Mesenchymal stem cell (in vitro differentiated cells and primary cell): ENCODE data around the gene ATXN7L1.
A peak's percentile ranks its signal among the peaks of the same experiment; 100 is the strongest.

Experiments used
- DNase-seq: peaks from one replicate; pipeline ENCODE4 v3.0.0-alpha.2; 2013
- H2AFZ ChIP-seq: one replicate; pipeline ENCODE4 v1.6.1; 2013; ENCODE audit warnings: low read depth, mild to moderate bottlenecking, control low read depth, inconsistent platforms, low read length, moderate library complexity
- H2AK5ac ChIP-seq: 2 replicates; pipeline ENCODE4 v1.6.1; 2013; ENCODE audit warnings: low read length, moderate library complexity, mild to moderate bottlenecking, inconsistent platforms; ENCODE audit not compliant: severe bottlenecking
- H2BK120ac ChIP-seq: one replicate; pipeline ENCODE4 v1.6.1; 2013; ENCODE audit warnings: low read depth, mild to moderate bottlenecking, inconsistent platforms, low read length, moderate library complexity
- H2BK12ac ChIP-seq, 2 experiments: one replicate each; pipeline ENCODE4 v1.6.1; 2013; ENCODE audit warnings: inconsistent platforms in 2 of 2, low read length in 2 of 2, mild to moderate bottlenecking in 2 of 2, moderate library complexity in 2 of 2, control low read depth in 1 of 2
- H2BK15ac ChIP-seq: one replicate; pipeline ENCODE4 v1.6.1; 2013; ENCODE audit warnings: mild to moderate bottlenecking, low read depth, inconsistent platforms; ENCODE audit not compliant: poor library complexity, severe bottlenecking
- H2BK5ac ChIP-seq: 2 replicates; pipeline ENCODE4 v1.6.1; 2013; ENCODE audit warnings: low read depth, mild to moderate bottlenecking, low read length, control low read depth, inconsistent platforms; ENCODE audit not compliant: poor library complexity, severe bottlenecking
- H3K14ac ChIP-seq, 2 experiments: one replicate each; pipeline ENCODE4 v1.6.1; 2013; ENCODE audit warnings: inconsistent platforms in 2 of 2, low read length in 2 of 2, control low read depth in 1 of 2, mild to moderate bottlenecking in 1 of 2, moderate library complexity in 1 of 2
- H3K18ac ChIP-seq, 2 experiments: one replicate each; pipeline ENCODE4 v1.6.1; 2013; ENCODE audit warnings: inconsistent platforms in 2 of 2, low read length in 2 of 2, control low read depth in 1 of 2, low read depth in 1 of 2, mild to moderate bottlenecking in 1 of 2
- H3K23ac ChIP-seq, 2 experiments: one replicate each; pipeline ENCODE4 v1.6.1; 2013; ENCODE audit warnings: inconsistent platforms in 2 of 2, low read length in 2 of 2, mild to moderate bottlenecking in 2 of 2, moderate library complexity in 2 of 2, control low read depth in 1 of 2
- H3K27ac ChIP-seq: 2 replicates; pipeline ENCODE4 v1.5.1; 2013; ENCODE audit warnings: mild to moderate bottlenecking, moderate library complexity, low read length, control low read depth, inconsistent platforms; ENCODE audit not compliant: poor library complexity, severe bottlenecking
- H3K27me3 ChIP-seq, 2 experiments: 2 replicates each; pipeline versions ENCODE4 v1.6.1 to v1.7.0; 2013; ENCODE audit warnings: low read length in 2 of 2, mild to moderate bottlenecking in 2 of 2, moderate library complexity in 2 of 2, control low read depth in 1 of 2, inconsistent platforms in 1 of 2; ENCODE audit not compliant: control insufficient read depth in 1 of 2, insufficient read depth in 1 of 2
- H3K36me3 ChIP-seq, 2 experiments: 2 replicates each; pipeline versions ENCODE4 v1.6.1 to v1.7.0; 2013; ENCODE audit warnings: low read length in 2 of 2, control low read depth in 1 of 2, inconsistent platforms in 1 of 2, low read depth in 1 of 2, mild to moderate bottlenecking in 1 of 2; ENCODE audit not compliant: insufficient read depth in 2 of 2, control insufficient read depth in 1 of 2
- H3K4ac ChIP-seq, 2 experiments: one replicate each; pipeline ENCODE4 v1.6.1; 2013; ENCODE audit warnings: inconsistent platforms in 2 of 2, low read length in 2 of 2, mild to moderate bottlenecking in 2 of 2, moderate library complexity in 2 of 2, control low read depth in 1 of 2, low read depth in 1 of 2
- H3K4me1 ChIP-seq: 2 replicates; pipeline ENCODE4 v1.6.1; 2013; ENCODE audit warnings: low read depth, low read length, control low read depth; ENCODE audit not compliant: control insufficient read depth, insufficient read depth
- H3K4me2 ChIP-seq: 2 replicates; pipeline ENCODE4 v1.6.1; 2013; ENCODE audit warnings: low read length, mild to moderate bottlenecking, inconsistent platforms; ENCODE audit not compliant: poor library complexity, severe bottlenecking
- H3K4me3 ChIP-seq, 2 experiments: 2 replicates each; pipeline versions ENCODE4 v1.5.1 to v1.7.0; 2013; ENCODE audit warnings: low read length in 2 of 2, mild to moderate bottlenecking in 2 of 2, control low read depth in 1 of 2, low read depth in 1 of 2; ENCODE audit not compliant: insufficient read depth in 1 of 2
- H3K79me1 ChIP-seq: replicated peaks from 2 replicates; pipeline ENCODE4 v1.6.1; 2013; ENCODE audit warnings: mild to moderate bottlenecking, control low read depth, low read length, inconsistent platforms; ENCODE audit not compliant: poor library complexity, severe bottlenecking
- H3K9ac ChIP-seq: 2 replicates; pipeline ENCODE4 v1.7.0; 2013; ENCODE audit warnings: mild to moderate bottlenecking, low read length, moderate library complexity
- H3K9me3 ChIP-seq: 2 replicates; pipeline ENCODE4 v1.7.0; 2013; ENCODE audit warnings: mild to moderate bottlenecking, low read length; ENCODE audit not compliant: control insufficient read depth
- H4K8ac ChIP-seq: one replicate; pipeline ENCODE4 v1.6.1; 2013; ENCODE audit warnings: inconsistent platforms, mild to moderate bottlenecking, low read length, moderate library complexity
- H4K91ac ChIP-seq: one replicate; pipeline ENCODE4 v1.6.1; 2013; ENCODE audit warnings: mild to moderate bottlenecking, low read length, inconsistent platforms
- WGBS: methylation state at CpG from one replicate; pipeline ENCODE4 v1.1.7; 2013; ENCODE audit warnings: mixed read lengths; 5-methylcytosine and 5-hydroxymethylcytosine counted together

ATXN7L1 gene

GRCh38 chr7:105841866-105842265 is 34.5 kb downstream of the ATXN7L1 start:
- H2BK120ac ChIP-seq = no peak overlapping the region
- no peak overlapping the region for H3K4me3 ChIP-seq
- H3K4me1 ChIP-seq = peaks cover 6% of the 10 kb centered on the region
- H2BK15ac ChIP-seq = no peak overlapping the region
- no peak overlapping the region for H3K9ac ChIP-seq
- DNase-seq = no peak
- no peak overlapping the region for H3K23ac ChIP-seq
- H4K91ac ChIP-seq = no peak overlapping the region
- H2AK5ac ChIP-seq = no peak overlapping the region
- no peak overlapping the region for H3K4ac ChIP-seq
- no peaks in the 10 kb centered on the region for H3K27me3 ChIP-seq
- no peak overlapping the region for H4K8ac ChIP-seq
- no peaks in the 10 kb centered on the region for H3K9me3 ChIP-seq
- WGBS = 100% methylated on average over 2 of the region's 3 CpGs
- peaks cover 20% of the 10 kb centered on the region for H3K79me1 ChIP-seq
- no peak overlapping the region for H2AFZ ChIP-seq
- no peak overlapping the region for H3K4me2 ChIP-seq
- H2BK12ac ChIP-seq = peak overlapping the region in 1 of 2 experiments; percentile 76
- H3K36me3 ChIP-seq = peaks cover 4 to 11% of the 10 kb centered on the region in 2 experiments
- H3K18ac ChIP-seq = peak overlapping the region in 1 of 2 experiments; percentile 38
- H3K14ac ChIP-seq = no peak overlapping the region
- H2BK5ac ChIP-seq = no peak overlapping the region
- H3K27ac ChIP-seq = no peak overlapping the region

DNA sequence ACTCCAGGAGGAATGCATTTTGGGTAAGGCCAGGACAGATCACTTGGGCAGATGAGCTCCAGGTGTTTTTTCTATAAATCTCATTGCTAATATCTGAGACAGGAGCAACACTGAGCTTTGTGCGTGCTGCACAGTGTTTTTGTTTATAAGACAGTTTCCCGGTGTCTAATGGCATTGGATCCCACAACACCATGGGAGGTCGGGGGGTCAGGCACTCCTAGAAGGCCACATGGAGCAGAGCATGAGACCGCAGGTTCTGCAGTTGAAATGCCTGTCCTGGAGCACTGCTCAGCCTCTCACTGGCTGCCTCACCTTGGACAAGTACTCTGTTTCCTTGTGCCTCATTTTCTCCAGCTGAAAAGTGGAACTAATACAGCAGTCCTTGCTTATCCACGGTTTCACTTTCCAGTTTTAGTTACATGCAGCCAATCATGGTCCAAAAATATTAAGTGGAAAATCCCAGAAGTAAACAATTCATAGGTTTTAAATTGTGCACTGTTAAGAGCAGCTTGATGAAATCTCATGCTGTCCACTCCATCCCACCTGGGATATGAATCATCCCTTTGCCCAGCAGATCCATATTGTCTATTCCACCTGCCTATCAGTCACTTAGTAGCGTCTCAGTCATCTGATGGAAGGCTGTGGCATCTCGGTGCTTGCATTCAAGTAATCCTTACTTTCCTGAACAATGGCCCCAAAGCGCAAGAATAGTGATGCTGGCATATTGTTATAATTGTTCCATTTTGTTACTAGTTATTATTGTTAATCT is 35.2 kb downstream of the ATXN7L1 start:
- Histone ChIP-seq H4K8ac (peak overlapping the region; percentile 5), H2BK5ac (no peak overlapping the region), H3K18ac (peak overlapping the region in 1 of 2 experiments; percentile 77), H3K4ac (peak overlapping the region in 1 of 2 experiments; percentile 40), H3K27me3 (no peaks in the 10 kb centered on the region), H2BK120ac (no peak overlapping the region), H3K4me3 (no peak overlapping the region), H3K27ac (no peak overlapping the region), H3K4me1 (peaks cover 6% of the 10 kb centered on the region), H3K4me2 (no peak overlapping the region), H3K36me3 (peaks cover 4 to 11% of the 10 kb centered on the region in 2 experiments), H4K91ac (no peak overlapping the region), H3K9me3 (no peaks in the 10 kb centered on the region), H2AFZ (no peak overlapping the region), H2BK12ac (peak overlapping the region in 1 of 2 experiments; percentile 64), H2BK15ac (no peak overlapping the region), H3K79me1 (peaks cover 20% of the 10 kb centered on the region), H2AK5ac (no peak overlapping the region), H3K14ac (no peak overlapping the region), H3K23ac (no peak overlapping the region), H3K9ac (no peak overlapping the region)
- DNase-seq = peak; percentile 85
- 33% methylated on average over 6 of the region's 8 CpGs for WGBS

DNA sequence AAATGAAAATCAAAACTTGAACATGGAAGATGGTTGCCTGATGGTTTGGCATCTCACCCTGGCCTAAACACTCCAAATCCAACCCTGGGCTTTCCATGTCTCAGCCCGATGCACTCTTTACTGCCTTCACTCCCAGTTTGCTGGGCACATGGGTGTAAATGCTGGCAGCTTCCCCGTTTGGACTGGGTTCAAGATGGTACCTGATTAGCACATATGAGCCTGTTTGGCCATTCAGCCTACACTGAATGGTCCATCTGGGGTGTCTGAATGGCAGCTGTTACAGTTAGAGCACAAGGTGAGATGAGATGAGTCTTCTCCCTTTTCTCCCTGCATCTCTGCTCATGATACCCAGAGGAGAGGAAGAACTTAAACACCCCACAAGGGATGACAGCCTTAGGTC is 37.1 kb downstream of the ATXN7L1 start:
- Histone ChIP-seq H3K4me1 (peaks cover 6% of the 10 kb centered on the region), H4K91ac (peak overlapping the region; percentile 11), H3K14ac (no peak overlapping the region), H3K9ac (no peak overlapping the region), H2BK12ac (peak overlapping the region; percentile 28 to 88), H3K27me3 (no peaks in the 10 kb centered on the region), H2AK5ac (no peak overlapping the region), H3K79me1 (peaks cover 24% of the 10 kb centered on the region), H2BK15ac (no peak overlapping the region), H3K4me3 (no peak overlapping the region), H3K4me2 (no peak overlapping the region), H4K8ac (no peak overlapping the region), H3K27ac (no peak overlapping the region), H3K9me3 (no peaks in the 10 kb centered on the region), H2BK120ac (no peak overlapping the region), H3K36me3 (peaks cover 4 to 11% of the 10 kb centered on the region in 2 experiments), H2BK5ac (no peak overlapping the region), H3K23ac (peak overlapping the region in 1 of 2 experiments; percentile 11), H3K4ac (peak overlapping the region; percentile 9 to 49), H2AFZ (no peak overlapping the region), H3K18ac (peak overlapping the region in 1 of 2 experiments; percentile 68)
- no peak for DNase-seq
- 98% methylated on average over 2 of the region's 2 CpGs for WGBS

DNA sequence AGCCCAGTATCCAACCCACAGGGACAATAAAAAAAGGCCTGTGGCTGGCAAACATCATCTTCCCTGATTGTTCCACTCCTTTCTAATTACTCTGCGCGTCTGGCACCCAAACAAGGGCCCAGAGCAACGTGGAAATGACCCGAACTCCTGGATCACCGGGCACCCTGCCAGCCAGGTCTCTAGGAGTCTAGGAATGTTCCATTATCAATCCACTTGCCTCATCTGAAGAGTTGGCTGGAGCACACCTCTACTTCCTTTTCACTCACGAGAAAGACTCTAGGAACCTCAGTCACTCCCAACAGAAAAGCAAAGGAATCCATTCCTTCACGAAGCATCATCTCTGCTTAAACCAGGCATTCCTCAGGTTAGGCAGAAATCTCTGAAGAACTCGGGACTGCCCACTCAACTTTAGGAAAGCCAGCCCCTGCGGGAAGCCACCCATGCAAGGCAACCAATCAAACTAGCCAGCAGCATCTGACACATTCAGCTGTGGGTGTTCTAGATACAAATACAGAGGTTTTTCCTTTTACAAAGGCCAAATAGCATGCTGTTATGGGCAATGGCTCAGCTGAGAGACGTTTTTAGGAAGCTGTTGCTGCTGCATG is 37.7 kb downstream of the ATXN7L1 start:
- Histone ChIP-seq H3K9ac (peak overlapping the region; percentile 16), H3K27ac (no peak overlapping the region), H3K9me3 (no peaks in the 10 kb centered on the region), H3K23ac (no peak overlapping the region), H3K4ac (peak overlapping the region in 1 of 2 experiments; percentile 17), H3K14ac (no peak overlapping the region), H2BK12ac (no peak overlapping the region), H2BK120ac (peak overlapping the region; percentile 39), H2AFZ (no peak overlapping the region), H3K4me3 (peak overlapping the region in 1 of 2 experiments; percentile 48), H3K79me1 (peaks cover 21% of the 10 kb centered on the region), H3K4me1 (peaks cover 6% of the 10 kb centered on the region), H3K18ac (peak overlapping the region in 1 of 2 experiments; percentile 69), H4K91ac (no peak overlapping the region), H3K4me2 (no peak overlapping the region), H2BK5ac (no peak overlapping the region), H3K27me3 (no peaks in the 10 kb centered on the region), H4K8ac (no peak overlapping the region), H3K36me3 (peaks cover 4 to 11% of the 10 kb centered on the region in 2 experiments), H2BK15ac (no peak overlapping the region), H2AK5ac (no peak overlapping the region)
- peak; percentile 11 for DNase-seq
- WGBS = 59% methylated on average over 9 of the region's 10 CpGs
